Ovary (tissue), 3 donors: ENCODE measurements around the gene ZNF70.

ENCODE experiments used
- CTCF ChIP-seq, 3 donors: fragments of 450-650 bp in 2 of 3; fragments of 200-600 bp in 1 of 3; IDR thresholded peaks; one replicate each; pipeline versions ENCODE4 v1.5.1 to v1.8.0; 2016 to 2022; ENCODE audit warnings: antibody characterized with exemption in 3 of 3, mild to moderate bottlenecking in 1 of 3
- EP300 ChIP-seq: sonication (generic); formaldehyde crosslinking; IDR thresholded peaks from one replicate; pipeline ENCODE4 v1.6.1; 2017; ENCODE audit warnings: antibody characterized with exemption
- POLR2A ChIP-seq: fragments of 450-650 bp; IDR thresholded peaks from one replicate; pipeline ENCODE4 v1.6.1; 2017; ENCODE audit warnings: antibody characterized with exemption, mild to moderate bottlenecking, moderate library complexity
- donor health status: DM: no; HTN: no; CAD: no.

GRCh38 chr22:23786261-23786710 lies 35.4 kb upstream of the ZNF70 start:
- TF ChIP-seq CTCF (IDR thresholded peaks at IDR 0.05) (no peak), POLR2A (no peak), EP300 (no peak)
